HepG2 (cell line): ENCODE data around the gene NRG4. TPM values are rescaled to one million over a fixed set of nuclear protein-coding genes. Genes with fewer than 3 reads are reported as not detected.
A peak's percentile ranks its signal among the peaks of the same experiment; 100 is the strongest.

ENCODE experiments used
- ATF6 ChIP-seq: sonication (generic); formaldehyde crosslinking; conservative IDR thresholded peaks from 2 replicates; pipeline ENCODE4 v1.4.0; 2020; ENCODE audit warnings: missing genetic modification reagents
- HNRNPH1 ChIP-seq: fragments of 200-400 bp; formaldehyde crosslinking; optimal IDR thresholded peaks from 2 replicates; pipeline ENCODE3; 2017; ENCODE audit warnings: mild to moderate bottlenecking, low read depth, low read length
- HOXD1 ChIP-seq: sonication (generic); formaldehyde crosslinking; IDR thresholded peaks from 2 replicates; pipeline ENCODE4 v1.5.0; 2020; ENCODE audit warnings: missing genetic modification reagents
- MTF1 ChIP-seq: sonication (generic); formaldehyde crosslinking; IDR thresholded peaks from 2 replicates; pipeline ENCODE4 v1.5.0; 2020; ENCODE audit warnings: missing genetic modification reagents
- NCOA1 ChIP-seq: sonication (generic); formaldehyde crosslinking; IDR thresholded peaks from 2 replicates; pipeline ENCODE4 v1.9.0; 2021; ENCODE audit warnings: missing genetic modification reagents
- NFE2L1 ChIP-seq: sonication (generic); formaldehyde crosslinking; IDR thresholded peaks from 2 replicates; pipeline ENCODE4 v1.4.0; 2020; ENCODE audit warnings: missing genetic modification reagents, mild to moderate bottlenecking, borderline replicate concordance
- NR0B2 ChIP-seq: sonication (generic); formaldehyde crosslinking; IDR thresholded peaks from 2 replicates; pipeline ENCODE4 v1.4.0; 2020; ENCODE audit warnings: mild to moderate bottlenecking, missing genetic modification reagents
- PAXIP1 ChIP-seq: sonication (generic); formaldehyde crosslinking; conservative IDR thresholded peaks from 2 replicates; pipeline ENCODE4 v1.4.0; 2020; ENCODE audit warnings: mild to moderate bottlenecking, missing genetic modification reagents, moderate library complexity
- PBX2 ChIP-seq: IDR thresholded peaks from 2 replicates; pipeline ENCODE4 v1.6.1; 2016; ENCODE audit warnings: control low read depth
- POLR2AphosphoS5 ChIP-seq: IDR thresholded peaks from 2 replicates; pipeline ENCODE4 v1.6.1; 2012; ENCODE audit warnings: low read depth, low read length
- TBX2 ChIP-seq: sonication (generic); formaldehyde crosslinking; IDR thresholded peaks from 2 replicates; pipeline ENCODE4 v1.5.0; 2020; ENCODE audit warnings: missing genetic modification reagents, mild to moderate bottlenecking, borderline replicate concordance
- ZBTB44 ChIP-seq: sonication (generic); formaldehyde crosslinking; IDR thresholded peaks from 2 replicates; pipeline ENCODE4 v1.4.0; 2020; ENCODE audit warnings: missing genetic modification reagents
- ZFP90 ChIP-seq: sonication (generic); formaldehyde crosslinking; IDR thresholded peaks from 2 replicates; pipeline ENCODE4 v1.8.0; 2022; ENCODE audit warnings: missing genetic modification reagents, mild to moderate bottlenecking, inconsistent platforms, borderline replicate concordance
- ZNF10 ChIP-seq: sonication (generic); formaldehyde crosslinking; IDR thresholded peaks from 2 replicates; pipeline ENCODE4 v1.4.0; 2020; ENCODE audit warnings: mild to moderate bottlenecking, low read depth, missing genetic modification reagents, borderline replicate concordance
- ZNF263 ChIP-seq: sonication (generic); formaldehyde crosslinking; IDR thresholded peaks from 2 replicates; pipeline ENCODE4 v1.4.0; 2020; ENCODE audit warnings: missing genetic modification reagents
- ZNF441 ChIP-seq: sonication (generic); formaldehyde crosslinking; IDR thresholded peaks from 2 replicates; pipeline ENCODE4 v1.7.0; 2021; ENCODE audit warnings: missing genetic modification reagents, borderline replicate concordance
- ZNF709 ChIP-seq: sonication (generic); formaldehyde crosslinking; IDR thresholded peaks from 2 replicates; pipeline ENCODE4 v1.5.0; 2020; ENCODE audit warnings: mild to moderate bottlenecking, missing genetic modification reagents
- ZNF83 ChIP-seq: sonication (generic); formaldehyde crosslinking; IDR thresholded peaks from 2 replicates; pipeline ENCODE4 v1.4.0; 2020; ENCODE audit warnings: missing genetic modification reagents, mild to moderate bottlenecking, borderline replicate concordance
- polyA plus RNA-seq, 8 experiments: library from polyadenylated mRNA; depleted of rRNA in 3 of 8; stranded (reverse) in 7 of 8; unstranded in 1 of 8; fragments of >200 nt; fragmentation: Illumina TruSeq in 4 of 8; extraction: Trizol in 4 of 8; gene quantifications; 2 replicates each; pipeline versions ENCODE4 v1.2.1 to v1.2.3, GENCODE V29; 2011 to 2016; ENCODE audit warnings: low read depth in 4 of 8, missing spikeins in 1 of 8, mixed read lengths in 1 of 8; ENCODE audit not compliant: insufficient read depth in 1 of 8
- total RNA-seq, 5 experiments: library from RNA; depleted of rRNA; stranded (reverse); fragments of >200 nt; fragmentation: Illumina TruSeq; extraction: Trizol; gene quantifications; 2 replicates each; pipeline ENCODE4 v1.2.3, GENCODE V29; 2016; ENCODE audit warnings: low read depth in 1 of 5

Gene NRG4
- total and polyA plus RNA-seq, 2 of the 13 experiments (the other 11 are each of a cell fraction or from before 2014, with no cell fraction given) = 0.01 TPM; not detected in 1

GRCh38 chr15:75903331-75904239, 108.6 kb downstream of the NRG4 start, which contains the start of gene FBXO22 (continued):
- TF ChIP-seq ZFP90 (CRISPR knock-in tag) (peak; percentile 80; the same call in 1 of the 2 replicates), PAXIP1 (CRISPR knock-in tag) (peak; percentile 45), ATF6 (CRISPR knock-in tag) (peak; percentile 68; the same call in 1 of the 2 replicates), PBX2 (CRISPR knock-in tag) (no peak), NR0B2 (CRISPR knock-in tag) (peak; percentile 71), ZNF441 (CRISPR knock-in tag) (peak; percentile 43; the same call in 1 of the 2 replicates), TBX2 (peak; percentile 86), NCOA1 (CRISPR knock-in tag) (no peak), ZBTB44 (no peak), ZNF10 (CRISPR knock-in tag) (no peak), POLR2AphosphoS5 (peak; percentile 83), HNRNPH1 (no peak), HOXD1 (CRISPR knock-in tag) (peak; percentile 85), MTF1 (0 out of 2 replicates have a peak, but pooled peaks have one; percentile 38), ZNF709 (0 out of 2 replicates have a peak, but pooled peaks have one; percentile 75), ZNF83 (CRISPR knock-in tag) (no peak), ZNF263 (peak; percentile 37), NFE2L1 (CRISPR knock-in tag) (0 out of 2 replicates have a peak, but pooled peaks have one; percentile 38)
